SK-N-MC (cell line): ENCODE data around the gene C5.

ENCODE experiments used
- EZH2 ChIP-seq: fragments of 200-600 bp; sonication (generic); IDR thresholded peaks from one replicate; pipeline ENCODE4 v1.6.1; 2017; ENCODE audit warnings: antibody characterized with exemption
- POLR2AphosphoS5 ChIP-seq: IDR thresholded peaks from 2 replicates; pipeline ENCODE4 v1.6.1; 2012; ENCODE audit warnings: mild to moderate bottlenecking, low read depth, low read length, borderline replicate concordance

GRCh38 chr9:120946259-120946658 lies 103.8 kb downstream of the C5 start:
- TF ChIP-seq POLR2AphosphoS5 (no peak), EZH2 (no peak)
